Neural cell (in vitro differentiated cells): Measurements from ENCODE around the gene SLC38A1.

Experiments used
- EP300 ChIP-seq: fragments of 450-650 bp; conservative IDR thresholded peaks from 2 replicates; pipeline ENCODE4 v1.6.1; 2014; ENCODE audit warnings: antibody characterized with exemption, mild to moderate bottlenecking, moderate library complexity; ENCODE audit not compliant: poor library complexity, severe bottlenecking
- EZH2 ChIP-seq: fragments of 200-600, 300-800 bp; shearing (Covaris generic), sonication (generic); IDR thresholded peaks from 2 replicates; pipeline ENCODE4 v1.6.1; 2014; ENCODE audit warnings: antibody characterized with exemption, low read length, borderline replicate concordance, mild to moderate bottlenecking; ENCODE audit not compliant: insufficient read depth, poor library complexity, severe bottlenecking
- TAF1 ChIP-seq: IDR thresholded peaks from 2 replicates; pipeline ENCODE4 v1.6.1; 2012; ENCODE audit warnings: low read depth
- TF ChIP-seq, protein P1 (sequence below): fragments of 450-650 bp; IDR thresholded peaks from 2 replicates; pipeline ENCODE4 v1.5.1; 2014; ENCODE audit warnings: antibody characterized with exemption, mild to moderate bottlenecking, moderate library complexity; ENCODE audit not compliant: poor library complexity, severe bottlenecking

- no peak for TF ChIP-seq TAF1
- no peak for TF ChIP-seq EZH2
- TF ChIP-seq, protein P1, sequence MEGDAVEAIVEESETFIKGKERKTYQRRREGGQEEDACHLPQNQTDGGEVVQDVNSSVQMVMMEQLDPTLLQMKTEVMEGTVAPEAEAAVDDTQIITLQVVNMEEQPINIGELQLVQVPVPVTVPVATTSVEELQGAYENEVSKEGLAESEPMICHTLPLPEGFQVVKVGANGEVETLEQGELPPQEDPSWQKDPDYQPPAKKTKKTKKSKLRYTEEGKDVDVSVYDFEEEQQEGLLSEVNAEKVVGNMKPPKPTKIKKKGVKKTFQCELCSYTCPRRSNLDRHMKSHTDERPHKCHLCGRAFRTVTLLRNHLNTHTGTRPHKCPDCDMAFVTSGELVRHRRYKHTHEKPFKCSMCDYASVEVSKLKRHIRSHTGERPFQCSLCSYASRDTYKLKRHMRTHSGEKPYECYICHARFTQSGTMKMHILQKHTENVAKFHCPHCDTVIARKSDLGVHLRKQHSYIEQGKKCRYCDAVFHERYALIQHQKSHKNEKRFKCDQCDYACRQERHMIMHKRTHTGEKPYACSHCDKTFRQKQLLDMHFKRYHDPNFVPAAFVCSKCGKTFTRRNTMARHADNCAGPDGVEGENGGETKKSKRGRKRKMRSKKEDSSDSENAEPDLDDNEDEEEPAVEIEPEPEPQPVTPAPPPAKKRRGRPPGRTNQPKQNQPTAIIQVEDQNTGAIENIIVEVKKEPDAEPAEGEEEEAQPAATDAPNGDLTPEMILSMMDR = no peak
- TF ChIP-seq EP300 = no peak
Observed at GRCh38 chr12:46296822-46297221, 28.0 kb upstream of the SLC38A1 start.
